AG08395 (cell line): ENCODE results near the gene LRRC8A.
"Not testable (repeated sequence)": the region's sequence is repeated elsewhere in the genome, so short reads cannot be mapped to it uniquely, and the experiment has no call there.

ENCODE experiments used
- DNase-seq: peaks from one replicate; pipeline ENCODE4 v3.0.0; 2012; ENCODE audit warnings: mixed read lengths, low spot score

Gene LRRC8A

DNA sequence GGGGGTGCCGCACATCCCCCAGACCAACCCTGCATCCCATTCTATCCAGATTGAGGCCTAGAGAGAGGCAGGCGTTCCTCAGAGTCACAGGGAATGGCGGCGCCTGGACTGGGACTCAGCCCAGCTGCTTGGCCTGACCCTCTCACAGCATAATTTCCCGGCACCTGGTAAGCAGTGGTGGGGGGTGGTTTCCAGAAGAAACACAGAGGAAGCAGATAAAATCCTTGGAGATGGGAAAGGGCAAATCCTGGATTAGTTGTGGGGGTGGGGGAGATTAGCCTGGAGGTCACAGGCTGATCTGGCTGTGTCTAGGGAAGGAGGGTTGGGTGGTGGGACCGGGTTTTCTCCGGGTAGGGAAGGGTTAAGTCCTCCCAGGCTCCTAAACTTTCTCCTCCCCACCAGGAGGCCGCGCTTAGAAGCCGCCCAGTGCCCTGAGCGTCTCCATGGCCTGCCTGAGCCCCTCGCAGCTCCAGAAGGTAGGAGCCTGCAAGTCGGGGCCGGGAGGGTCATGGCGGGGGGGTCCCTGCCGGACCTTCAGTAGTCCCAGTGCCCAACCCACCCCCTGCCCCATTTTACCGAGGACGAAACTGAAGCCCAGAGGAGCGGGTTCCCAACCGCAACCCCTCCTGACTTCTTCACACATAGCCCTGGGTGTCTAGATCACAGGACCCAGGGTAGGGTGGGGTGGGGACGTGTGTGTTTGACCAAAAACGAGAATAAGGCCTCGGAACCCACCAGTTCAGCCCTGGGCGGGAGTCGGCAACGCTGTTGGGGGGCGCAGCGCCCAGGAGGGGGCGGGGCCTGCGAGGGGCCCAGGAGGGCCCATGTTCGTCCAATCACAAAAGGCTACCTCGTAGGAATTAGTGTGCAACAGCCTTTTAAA is 40.2 kb downstream of the LRRC8A start:
- peak; percentile 58 for DNase-seq

DNA sequence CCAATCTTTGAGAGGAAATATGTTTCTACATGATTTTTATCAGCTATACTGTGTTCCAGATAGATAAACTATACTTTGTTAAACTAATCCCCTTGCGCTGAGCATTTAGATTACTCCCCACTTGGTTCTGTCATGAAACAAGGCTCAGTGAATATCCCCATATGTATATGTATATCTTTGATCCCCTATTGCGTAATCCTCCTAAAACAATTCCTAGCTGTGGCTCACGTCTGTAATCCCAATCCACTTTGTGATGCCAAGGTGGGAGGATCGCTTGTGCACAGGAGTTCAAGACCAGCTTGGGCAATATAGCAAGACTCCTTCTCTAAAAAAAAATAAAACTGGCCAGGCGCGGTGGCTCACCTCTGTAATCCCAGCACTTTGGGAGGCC is 41.6 kb downstream of the LRRC8A start:
- no peak for DNase-seq

DNA sequence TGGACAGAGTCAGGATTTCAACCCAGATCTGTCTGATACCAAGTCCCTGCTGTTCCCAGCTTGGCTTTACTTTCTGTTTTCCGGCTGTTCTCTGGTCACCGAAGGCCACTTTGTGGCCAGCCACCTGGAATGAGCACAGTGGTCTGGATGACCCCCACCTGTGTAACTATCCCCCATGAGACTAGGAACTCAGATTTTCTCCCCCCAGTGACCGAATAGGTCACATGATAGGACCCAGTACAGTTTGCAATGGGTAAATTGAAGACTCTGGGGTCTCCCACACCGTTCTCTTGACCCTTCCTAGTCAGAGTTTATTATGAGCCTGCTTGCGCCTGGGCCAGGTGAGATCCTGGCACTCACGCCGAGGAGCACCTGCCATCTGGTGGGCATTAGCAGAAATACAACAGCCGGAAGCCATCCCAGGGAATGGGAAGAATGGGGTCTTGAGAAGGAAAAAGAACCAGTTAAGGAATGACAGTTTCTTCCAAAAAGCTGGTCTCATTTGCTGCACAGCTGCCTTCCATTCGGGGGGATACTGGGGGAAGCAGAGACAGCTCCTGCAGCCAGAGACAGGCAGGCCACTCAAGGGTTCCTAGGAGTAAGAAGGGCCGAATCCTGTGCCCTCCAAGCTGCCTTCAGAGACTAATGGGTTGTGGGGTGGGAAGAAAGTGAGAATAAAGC is 45.9 kb downstream of the LRRC8A start:
- peak; percentile 60 for DNase-seq

DNA sequence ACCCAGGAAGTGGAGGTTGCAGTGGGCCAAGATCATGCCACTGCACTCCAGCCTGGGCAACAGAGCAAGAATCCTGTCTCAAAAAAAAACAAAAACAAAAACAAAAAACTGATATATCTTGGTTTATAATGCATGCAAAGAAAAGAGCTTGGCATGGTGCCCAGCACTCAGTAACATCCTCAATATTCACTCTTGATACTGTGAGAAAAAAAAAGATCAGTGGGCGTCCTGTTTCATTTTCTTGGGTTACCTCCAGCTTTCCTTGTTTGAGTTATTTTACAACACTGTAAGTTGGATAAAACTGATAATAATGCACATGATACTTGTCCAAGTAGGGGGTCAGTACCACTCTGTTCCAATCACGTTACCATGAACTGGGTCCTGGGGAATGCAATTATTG is 46.7 kb downstream of the LRRC8A start:
- DNase-seq: no peak

DNA sequence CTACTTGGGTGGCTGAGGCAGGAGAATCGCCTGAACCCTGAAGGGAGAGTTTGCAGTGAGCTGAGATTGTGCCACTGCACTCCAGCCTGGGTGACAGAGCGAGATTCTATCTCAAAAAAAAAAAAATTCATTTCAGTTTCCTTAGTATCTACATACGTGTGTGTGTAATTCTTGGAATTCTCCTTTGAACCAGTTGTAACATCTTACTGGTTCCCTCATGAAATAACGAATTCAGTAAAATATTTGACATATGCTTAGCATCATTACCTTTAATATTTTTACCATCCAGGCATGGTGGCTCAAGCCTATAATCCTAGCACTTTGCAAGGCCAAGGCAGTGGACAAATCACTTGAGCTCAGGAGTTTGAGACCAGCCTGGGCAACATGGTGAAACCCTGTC is 47.6 kb downstream of the LRRC8A start:
- DNase-seq: no peak

DNA sequence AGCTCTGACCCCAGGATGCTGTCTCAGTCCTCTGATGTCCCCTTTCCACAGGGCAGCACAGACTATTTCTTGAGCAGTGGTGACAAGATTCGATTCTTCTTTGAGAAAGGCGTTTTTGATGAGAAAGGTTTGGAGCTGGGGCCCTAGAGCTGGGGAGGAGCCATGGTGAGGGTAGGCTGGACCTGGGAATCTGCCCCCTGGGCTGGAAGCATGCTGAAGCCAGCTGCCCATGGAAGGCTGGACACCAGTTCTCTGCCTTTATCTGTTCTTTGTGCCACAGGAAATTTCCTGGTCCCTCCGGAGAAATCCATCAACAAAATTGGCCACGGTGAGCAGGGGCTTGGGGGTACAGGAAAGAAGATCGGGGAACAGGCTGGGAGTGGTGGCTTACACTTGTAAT is 51.8 kb downstream of the LRRC8A start:
- DNase-seq: no peak

DNA sequence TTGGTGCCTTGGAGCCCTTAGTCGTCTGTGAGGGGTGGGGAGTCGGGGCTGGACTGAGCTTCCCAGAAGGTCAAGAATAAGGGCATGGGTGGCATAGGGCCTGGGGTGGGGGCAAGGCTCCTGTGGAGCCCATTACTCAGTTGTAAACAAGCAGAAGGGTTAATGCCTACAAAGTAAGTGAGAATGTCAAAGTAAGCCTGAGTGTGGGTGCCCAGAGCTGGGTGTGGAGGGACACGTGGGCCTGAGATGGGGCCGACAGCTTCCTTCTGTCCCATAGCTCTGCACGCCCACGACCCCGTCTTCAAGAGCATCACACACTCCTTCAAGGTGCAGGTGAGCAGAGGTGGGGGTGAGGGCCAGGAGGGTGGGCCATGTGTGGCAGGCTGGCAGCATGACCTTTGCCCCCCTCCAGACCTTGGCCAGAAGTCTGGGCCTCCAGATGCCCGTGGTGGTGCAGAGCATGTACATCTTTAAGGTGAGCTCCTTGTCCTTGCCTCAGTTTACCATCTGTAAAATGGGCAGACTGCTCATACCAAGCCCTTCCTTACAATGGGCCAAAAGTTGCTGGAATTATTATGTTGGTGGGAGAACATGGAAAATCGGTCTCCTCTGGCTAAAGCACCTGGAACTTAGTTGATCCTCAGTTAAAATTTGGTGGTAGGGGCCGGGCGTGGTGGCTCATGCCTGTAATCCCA is 54.4 kb downstream of the LRRC8A start:
- DNase-seq: no peak

DNA sequence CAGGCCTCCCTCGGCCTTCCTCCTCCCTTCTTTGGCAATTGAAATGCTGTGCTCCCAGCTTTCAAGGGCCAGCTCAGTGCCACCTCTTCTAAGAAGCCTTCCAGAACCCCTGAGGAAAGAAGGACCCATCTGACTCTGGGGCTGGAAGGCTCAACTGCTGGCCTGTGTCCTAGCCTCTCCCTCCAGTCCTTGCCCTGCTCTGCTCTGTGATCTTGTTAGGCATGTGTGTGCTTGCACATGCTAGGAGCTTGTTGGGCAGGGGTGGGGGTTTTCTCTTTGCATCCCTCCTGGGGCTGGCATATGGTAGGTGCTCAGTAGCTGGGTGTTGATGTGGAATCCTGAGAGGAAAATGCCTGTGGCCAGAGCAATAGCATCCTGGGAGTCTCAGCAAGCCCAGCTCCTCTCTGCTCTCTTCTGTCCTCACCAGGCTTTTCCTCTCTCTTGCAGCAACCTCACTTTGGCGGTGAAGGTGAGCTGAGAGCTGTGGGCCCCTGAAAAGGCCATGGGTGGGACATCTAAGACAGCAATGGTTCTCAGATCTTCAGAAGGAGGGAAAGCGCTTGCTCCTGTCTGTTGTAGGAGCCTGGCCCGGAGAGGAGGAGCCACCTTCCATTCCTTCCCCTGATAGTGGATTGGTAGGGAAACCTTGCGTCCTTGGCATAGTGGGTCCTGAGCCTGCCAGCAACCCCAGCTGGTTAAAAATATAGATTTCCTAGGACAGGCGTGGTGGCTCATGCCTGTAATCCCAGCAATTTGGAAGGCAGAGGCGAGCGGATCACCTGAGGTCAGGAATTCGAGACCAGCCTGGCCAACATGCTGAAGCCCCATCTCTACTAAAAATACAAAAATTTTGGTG is 55.6 kb downstream of the LRRC8A start:
- no peak for DNase-seq

DNA sequence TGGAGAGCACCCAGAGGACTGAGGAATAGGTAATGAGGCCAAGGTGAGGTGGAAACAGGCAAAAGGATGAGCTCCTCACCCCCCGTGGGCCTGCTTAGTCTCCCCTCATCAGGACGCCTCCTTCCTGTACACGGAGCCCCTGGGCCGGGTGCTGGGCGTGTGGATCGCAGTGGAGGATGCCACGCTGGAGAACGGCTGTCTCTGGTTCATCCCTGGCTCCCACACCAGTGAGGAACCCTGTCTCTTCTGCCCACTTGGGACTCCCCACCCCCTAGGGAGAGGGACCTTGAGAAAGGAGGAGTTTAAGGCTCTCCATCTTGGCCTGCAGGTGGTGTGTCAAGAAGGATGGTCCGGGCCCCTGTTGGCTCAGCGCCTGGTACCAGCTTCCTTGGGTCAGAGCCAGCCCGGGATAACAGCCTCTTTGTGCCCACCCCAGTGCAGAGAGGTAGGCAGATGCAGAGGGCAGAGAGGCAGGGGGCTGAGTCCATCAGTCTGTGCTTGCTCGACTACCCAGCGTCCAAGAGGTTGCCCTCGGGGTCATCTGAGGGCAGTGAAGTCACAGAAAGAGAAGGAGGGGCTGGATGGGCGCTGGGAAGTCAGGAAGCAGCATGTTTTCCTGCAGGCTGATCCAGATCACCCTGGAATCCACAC is 58.5 kb downstream of the LRRC8A start:
- no peak for DNase-seq

DNA sequence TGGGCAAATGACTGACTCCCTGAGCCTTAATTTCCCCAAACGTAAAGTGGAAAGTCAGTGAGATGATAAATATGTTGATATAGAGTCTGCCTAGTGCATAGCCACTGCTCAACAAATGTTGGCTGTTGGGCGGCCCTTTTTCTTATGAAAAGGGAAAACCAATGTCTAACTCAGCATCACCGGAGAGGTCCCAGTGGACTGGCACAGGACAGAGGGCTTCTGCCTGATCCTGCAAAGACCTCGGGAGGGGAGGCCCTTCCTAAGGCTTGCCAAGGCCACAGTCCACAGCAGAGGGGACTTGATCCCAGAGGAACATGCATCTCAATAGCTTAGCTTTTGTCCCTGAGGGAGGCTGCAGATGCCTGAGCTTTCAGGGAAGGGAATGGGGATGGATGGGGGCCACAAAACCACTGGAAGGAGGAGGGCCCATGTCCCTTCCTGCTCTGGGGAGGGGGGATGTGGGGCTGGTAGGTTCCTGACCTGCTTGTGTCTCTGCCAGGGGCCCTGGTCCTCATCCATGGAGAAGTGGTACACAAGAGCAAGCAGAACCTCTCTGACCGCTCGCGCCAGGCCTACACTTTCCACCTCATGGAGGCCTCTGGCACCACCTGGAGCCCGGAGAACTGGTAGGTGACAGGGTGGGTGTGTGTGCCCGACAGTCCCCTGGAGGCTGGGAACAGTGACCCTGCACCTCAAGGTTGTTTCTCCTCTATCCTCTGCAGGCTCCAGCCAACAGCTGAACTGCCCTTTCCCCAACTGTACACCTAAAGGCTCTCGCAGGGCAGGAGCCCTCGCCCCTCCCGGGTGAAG is 59.2 kb downstream of the LRRC8A start:
- no peak for DNase-seq

DNA sequence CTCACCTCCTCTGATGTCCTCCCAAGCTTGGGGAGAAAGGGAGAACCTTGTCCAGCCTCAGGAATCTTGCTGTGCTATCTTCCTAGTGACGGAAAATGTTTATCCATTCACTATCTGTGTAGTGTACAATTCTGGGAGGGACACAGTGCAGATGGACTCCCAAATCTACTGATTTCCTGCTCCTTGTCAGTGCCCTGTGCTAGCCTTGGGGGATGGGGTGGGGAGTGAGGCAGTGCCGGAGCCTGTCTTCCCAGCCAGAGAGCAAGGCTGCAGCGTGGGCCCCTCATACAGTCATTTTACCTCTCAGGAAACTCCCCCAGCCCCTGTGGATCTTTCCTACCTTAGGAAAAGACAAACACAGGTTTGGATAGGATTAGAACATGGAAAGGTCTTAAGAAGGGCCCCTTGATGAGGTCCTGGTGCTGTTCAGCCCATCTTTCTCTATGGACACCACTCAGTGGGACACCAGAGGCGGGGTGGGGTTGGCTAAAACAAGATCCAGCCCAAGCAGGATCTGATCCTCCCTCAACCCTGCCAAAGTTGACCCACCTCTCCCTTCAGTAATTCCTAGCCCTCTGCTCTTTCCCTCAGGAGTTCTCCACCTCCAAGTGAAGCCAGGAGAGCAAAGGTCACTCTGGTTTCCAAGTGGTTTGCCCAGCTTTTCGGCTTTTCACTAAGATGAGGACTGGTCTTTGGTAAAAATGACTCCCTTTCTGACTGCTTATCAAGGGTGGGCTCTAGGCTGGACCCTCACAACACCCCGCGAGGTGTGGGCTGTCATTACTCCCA is 62.1 kb downstream of the LRRC8A start:
- no peak for DNase-seq

DNA sequence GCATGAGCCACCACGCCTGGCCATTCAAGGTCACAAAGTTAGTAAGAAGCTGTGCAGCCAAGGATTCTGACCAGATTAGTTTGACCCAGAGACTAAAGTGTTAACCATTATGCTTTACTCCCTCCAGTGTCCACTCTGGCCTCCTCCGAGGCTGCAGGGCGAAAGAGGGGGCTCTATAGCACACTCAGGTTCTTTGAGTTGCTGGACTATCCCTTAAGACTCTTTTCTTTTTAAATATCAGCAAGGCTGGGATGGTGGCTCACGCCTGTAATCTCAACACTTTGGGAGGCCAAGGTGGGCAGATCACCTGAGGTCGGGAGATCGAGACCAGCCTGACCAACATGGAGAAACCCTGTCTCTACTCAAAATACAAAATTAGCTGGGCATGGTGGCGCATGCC is 63.0 kb downstream of the LRRC8A start:
- not testable (repeated sequence) for DNase-seq

DNA sequence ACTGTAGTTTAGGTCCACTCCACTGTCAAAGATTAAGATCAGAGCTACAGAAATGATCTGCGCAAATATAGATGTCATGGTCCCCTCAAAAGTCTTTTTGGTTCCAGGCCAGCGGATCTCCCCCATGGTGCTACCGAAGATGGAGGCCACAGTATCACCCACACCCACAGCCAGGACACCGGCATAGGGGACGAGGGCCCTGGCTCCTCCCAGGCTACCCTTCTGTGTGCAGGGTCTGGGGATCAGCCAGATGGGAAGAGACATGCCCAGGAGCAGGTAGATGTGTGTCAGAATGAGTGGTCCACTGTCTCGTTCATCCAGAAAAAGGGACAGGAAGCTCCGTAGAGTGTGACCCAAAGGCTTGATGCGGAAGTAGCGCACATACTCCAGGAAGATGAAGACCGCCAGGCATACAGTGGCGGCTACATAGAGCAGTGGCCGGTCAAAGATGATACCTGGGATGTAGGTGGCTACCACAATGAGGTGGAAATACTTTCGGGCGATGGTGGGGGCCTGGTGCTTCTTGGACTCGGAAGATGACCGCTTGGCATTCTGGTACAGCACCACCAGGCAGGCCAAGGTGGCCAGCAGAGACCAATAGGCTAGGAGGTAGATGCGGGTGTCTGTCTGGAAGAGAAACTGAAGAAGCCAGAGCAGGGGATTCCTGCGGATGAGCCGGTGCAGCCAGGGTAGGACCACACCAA is 64.0 kb downstream of the LRRC8A start:
- no peak for DNase-seq

DNA sequence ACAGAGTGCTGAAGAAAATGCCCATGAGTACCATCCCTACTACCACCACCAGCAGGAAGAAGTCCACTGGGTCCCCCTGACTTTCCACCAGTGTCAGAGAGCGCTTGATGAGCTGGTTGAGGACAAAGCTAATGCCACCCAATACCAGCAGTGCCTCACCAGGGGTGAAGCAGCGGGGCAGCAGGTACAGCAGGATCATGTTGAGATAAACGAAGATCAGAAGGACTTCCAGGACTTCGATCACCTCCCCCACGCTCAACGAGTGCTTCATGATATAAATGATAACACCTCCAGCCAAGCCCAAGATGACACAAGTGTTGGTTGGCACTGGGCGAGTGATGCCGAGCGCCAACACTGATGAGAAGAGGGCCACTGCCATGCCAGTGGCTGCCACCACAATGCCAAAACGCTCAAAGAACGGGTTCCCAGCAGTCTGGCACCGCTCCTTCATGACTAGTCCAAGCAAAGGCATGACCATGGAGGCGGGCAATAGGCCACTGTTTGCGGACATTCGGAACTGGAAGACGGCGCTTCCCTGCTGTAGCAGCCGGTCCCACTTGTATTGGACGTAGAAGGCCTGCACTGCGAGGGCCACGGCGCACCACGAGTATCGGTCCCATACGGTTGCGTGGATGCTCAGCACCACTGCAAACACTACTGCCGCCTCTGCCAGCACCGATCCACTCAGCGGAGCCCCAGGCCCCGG is 64.8 kb downstream of the LRRC8A start:
- peak; percentile 39 for DNase-seq

DNA sequence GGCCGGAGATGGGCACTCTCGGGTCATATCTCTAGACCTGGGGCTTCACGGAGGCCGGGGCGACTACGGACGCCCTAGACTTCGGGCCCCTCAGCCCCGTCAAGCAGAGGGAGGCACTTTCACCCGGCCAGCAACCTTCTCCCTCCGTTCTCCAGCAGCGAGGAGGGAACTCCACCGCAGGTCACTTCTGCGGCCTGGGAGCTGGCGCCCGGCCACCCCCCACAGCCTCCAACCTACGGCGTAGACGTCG is 65.3 kb downstream of the LRRC8A start:
- DNase-seq: no peak

DNA sequence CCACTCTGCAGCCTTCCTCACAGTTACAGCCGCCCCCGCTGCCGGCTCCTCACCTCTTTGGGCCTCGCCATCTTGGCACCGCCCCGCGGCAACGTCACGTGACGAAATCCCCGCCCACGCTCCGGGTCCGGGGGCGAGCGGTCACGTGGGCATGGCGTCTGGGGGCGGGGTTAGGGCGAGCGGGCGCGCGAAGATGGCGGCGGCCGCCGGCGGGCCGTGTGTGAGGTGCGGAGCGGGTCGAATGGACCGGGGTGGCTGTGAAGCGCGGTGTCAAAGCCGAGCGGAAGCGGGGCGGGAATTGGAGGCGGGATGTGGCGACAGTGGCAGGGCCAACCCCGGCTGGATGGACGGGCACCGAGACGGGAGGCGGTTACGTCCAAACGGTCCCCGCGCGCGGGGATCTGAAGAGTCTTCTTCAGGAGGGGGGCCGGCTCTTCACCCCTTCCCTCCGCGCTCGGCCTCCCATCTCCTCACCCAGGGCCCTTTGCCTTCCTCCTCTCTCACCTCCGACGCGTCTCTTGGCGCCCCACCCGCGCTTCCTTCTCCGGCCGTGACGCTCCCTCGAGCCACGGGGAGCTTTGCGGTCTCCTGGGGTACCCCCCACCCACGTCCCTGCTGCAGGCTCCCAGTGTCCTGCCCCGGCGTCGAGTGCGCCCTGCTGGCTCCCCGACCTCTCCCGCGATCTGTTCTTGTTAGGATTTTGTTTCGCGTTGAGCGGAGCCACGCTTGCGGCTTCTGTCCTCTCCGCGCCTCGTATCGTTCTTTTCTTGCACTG is 65.8 kb downstream of the LRRC8A start, which contains the start of the genes DOLK and NUP188:
DOLK (minus strand) TSS at position 77 of the 775 bp plus-strand sequence. CDS start 300 bp downstream, outside the sequence.
NUP188 (plus strand) TSS at position 173 of the 775 bp plus-strand sequence; CDS start at position 194, 21 bp downstream.
- peak; percentile 100 for DNase-seq

DNA sequence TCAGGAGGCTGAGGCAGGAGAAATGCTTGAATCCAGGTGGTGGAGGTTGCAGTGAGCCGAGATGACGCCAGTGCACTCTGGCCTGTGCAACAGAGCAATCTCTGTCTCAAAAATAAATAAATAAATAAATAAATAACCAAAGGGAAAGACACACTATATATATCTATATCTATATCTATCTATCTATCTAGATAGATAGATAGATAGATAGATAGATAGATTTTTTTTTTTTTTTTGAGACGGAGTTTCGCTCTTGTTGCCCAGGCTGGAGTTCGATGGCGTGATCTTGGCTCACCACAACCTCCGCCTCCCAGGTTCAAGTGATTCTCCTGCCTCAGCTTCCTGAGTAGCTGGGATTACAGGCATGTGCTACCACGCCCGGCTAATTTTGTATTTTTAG is 79.5 kb downstream of the LRRC8A start:
- DNase-seq: not testable (repeated sequence)
